LNCAP (cell line): Measurements from ENCODE around the gene IQCK.

Source experiments
- TF ChIP-seq, protein P1 (sequence below): fragments of 450-650 bp; IDR thresholded peaks from 2 replicates; pipeline ENCODE4 v1.5.1; 2017; ENCODE audit warnings: mild to moderate bottlenecking

Gene IQCK

DNA sequence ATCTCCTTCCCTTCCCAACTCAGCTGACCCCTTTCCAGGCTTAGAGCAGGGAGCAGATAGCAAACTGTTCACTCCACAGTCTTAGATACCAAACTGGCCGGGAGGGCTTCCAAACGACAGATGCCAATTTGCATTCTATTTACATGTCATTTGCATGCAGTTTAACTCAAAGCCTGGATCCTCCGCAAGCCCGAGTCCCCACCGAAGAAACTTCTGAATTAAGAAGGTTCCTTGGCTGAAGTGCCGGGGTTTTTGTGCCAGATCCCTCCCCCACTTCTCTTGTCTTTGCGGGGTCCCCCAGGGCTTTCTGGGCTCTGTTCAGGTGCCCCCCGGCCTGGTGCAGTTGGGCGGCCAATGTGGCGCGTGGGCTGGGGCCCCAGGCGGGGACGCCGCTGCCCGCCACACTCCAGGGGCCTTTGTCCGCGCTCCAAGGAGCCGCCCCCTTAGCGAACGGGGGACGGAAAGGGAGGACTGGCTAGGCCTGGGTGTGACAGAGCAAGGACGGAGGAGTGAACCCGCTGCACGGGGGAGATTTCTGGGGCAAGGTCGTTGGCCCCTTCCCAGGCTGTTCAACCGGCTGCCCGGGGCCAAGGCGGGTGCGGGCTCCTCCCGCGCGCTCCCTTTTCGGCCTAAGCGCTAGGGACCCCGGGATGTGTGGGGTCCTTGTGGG is 165.4 kb downstream of the IQCK start:
- TF ChIP-seq, protein P1, sequence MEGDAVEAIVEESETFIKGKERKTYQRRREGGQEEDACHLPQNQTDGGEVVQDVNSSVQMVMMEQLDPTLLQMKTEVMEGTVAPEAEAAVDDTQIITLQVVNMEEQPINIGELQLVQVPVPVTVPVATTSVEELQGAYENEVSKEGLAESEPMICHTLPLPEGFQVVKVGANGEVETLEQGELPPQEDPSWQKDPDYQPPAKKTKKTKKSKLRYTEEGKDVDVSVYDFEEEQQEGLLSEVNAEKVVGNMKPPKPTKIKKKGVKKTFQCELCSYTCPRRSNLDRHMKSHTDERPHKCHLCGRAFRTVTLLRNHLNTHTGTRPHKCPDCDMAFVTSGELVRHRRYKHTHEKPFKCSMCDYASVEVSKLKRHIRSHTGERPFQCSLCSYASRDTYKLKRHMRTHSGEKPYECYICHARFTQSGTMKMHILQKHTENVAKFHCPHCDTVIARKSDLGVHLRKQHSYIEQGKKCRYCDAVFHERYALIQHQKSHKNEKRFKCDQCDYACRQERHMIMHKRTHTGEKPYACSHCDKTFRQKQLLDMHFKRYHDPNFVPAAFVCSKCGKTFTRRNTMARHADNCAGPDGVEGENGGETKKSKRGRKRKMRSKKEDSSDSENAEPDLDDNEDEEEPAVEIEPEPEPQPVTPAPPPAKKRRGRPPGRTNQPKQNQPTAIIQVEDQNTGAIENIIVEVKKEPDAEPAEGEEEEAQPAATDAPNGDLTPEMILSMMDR, result no peak

DNA sequence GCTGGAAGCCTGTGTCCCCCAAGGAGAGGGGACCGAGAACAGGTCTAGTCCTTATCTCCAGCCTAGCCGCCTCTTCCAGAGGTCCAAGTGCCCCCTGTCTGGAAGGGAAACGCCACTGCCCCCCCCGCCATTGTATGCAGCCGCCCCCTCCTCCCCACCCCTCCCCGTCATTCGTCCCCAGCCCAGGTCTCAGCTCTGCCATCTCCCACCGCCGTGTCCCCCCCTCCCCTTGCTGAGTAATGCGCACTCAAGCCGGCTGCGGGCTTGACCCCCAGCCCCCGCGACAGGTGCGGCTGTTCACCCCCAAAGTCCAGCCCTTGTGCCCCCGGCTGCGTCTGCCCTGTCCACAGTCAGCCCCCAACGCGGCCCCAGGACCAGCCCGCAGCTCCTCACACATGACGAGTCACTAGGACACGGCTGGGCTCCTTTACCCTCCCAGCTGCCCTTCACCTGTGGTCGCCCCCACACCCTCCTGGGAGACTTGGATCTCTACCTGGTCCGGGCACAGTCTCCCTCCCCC is 166.0 kb downstream of the IQCK start:
- TF ChIP-seq, protein P1, result no peak

DNA sequence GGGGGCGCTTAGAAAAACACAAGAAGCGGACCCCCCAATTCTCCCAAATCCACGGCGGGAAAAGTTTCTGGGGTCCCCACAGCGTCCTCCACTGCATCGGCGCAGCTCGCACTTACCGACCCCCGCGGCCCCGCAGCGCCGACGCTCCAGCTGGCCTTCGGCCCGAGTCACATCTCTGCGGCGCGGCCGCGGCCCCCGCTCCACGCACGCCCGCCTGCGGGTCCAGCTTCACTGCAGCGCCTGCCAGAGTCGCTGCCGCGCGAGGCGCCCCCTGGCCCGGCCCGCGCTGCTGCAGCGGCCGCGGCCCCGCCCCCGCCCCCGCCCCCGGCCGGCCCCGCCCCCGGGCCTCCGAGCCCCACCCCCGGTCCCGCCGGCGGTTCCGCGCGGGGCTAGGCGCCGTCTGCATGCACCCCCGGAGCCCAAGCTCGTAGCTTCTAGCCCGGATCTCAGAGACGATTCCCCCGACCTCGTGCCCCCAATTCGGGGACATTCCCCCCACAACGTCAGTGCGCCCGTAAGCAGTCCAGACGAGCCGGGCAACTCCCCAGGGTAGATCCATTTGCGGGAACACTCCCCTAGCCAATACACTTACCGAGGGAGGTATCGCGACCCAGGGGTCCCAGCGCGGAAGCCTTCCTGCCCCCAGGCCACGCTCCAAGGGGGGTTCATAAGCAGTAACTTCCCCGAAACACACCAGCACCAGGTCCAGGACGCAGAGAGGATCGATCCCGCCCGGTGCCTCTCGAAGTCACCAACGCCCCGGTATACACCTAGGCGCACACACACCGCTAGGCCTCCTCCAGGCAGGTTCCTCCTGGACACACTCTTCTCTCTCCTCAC is 166.8 kb downstream of the IQCK start, which contains the start of gene GPRC5B:
Gene GPRC5B, minus strand, starts transcription at position 238 of the 840 bp plus-strand sequence. CDS start 12,003 bp downstream, outside the sequence.
- TF ChIP-seq, protein P1, result peak; percentile 48; the same call in 1 of the 2 replicates

DNA sequence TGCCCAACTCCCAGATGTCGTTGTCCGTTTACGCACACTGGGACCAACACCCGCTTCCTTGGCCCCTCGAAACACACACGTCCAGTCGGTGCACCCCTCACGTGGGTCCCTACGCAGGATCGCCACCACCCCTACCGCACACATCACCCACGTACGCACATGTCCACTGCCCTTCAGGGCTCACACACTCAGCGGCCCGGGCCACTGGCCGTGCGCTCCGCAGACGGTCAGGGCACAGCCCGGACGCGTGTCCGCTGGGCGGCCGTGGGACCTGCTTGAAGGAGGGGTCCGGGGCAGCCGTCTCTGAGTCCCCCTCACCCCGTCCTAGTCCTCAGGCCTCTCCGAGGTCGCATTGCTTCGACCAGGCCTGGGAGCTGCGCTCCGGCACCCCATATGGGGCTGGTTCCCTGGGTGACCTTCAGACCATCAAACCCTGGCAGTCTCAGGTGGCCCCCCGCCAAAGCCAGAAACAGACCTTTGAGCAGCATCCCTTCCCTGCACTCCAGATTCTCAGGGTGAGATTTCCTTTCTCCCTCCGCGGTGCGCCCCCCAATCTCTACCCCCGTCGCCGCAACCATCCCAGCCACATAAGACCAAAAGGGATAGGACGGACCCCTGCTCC is 167.5 kb downstream of the IQCK start:
- TF ChIP-seq, protein P1, result no peak

DNA sequence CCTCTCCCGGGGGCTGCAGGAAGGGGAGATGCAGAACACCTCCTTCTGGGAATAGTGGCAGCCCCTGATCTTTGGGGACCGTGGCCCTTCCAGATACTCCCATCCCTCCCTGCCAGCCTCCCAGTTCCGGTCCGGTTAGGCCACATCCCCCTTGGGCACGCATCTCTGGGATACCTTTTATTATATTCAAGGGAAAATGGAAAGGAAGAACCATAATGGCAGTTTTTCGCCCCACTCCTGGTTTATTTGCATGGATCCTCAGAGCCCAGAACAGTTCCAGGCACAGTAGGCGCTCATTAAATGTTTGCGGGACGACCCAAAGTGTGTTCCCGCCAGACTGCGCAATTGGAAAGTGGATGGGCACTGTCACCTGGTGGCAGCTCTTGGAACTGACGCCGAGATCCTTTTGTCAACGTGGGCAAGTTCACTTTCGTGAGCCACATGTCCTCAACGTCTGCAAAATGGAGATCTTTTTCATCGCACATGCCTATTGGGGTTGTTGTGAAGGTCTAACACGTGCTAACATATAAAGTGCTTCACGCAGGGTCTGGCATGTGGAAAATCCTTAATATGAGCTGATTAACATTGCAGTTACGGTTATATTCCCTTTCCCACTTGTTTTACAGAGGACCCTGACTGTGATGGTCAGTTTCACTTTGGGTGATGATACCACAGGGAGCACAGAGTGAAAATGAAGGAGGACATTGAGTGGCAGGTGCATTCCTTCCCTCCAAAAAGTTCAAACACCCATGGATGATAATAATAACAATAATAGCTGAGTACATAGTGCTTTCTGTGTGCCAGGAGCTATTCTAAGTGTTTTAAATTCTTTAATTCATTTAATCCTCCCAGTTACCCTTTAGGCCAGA is 168.2 kb downstream of the IQCK start:
- TF ChIP-seq, protein P1, result peak; percentile 99

DNA sequence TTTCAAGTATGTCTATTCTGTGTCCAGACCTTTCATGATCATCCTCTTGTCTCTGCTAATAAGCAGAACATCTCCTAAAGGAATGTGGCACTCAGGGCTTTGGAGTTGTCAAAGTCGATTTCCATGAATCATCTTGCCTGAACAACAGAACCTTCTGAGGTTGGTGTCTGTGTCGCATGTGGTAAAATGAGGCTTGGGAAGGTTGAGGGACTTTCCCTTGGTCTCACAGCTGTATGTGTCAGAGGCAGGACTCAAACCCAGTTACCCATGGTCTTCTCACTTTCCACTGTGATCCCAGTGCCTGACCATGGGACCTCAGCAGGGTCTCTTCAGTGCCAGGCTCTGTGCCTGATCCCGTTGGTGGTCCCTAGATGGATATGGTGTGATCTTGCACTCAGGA is 170.8 kb downstream of the IQCK start:
- TF ChIP-seq, protein P1, result no peak
